ENCODE results near the gene ZNF598. TPM values are rescaled to one million over a fixed set of nuclear protein-coding genes. Genes with fewer than 3 reads are reported as not detected.

The ZNF598 gene
- total and polyA plus RNA-seq, 12 donors = 9.5 to 25.3 (median 14.2) TPM

DNA sequence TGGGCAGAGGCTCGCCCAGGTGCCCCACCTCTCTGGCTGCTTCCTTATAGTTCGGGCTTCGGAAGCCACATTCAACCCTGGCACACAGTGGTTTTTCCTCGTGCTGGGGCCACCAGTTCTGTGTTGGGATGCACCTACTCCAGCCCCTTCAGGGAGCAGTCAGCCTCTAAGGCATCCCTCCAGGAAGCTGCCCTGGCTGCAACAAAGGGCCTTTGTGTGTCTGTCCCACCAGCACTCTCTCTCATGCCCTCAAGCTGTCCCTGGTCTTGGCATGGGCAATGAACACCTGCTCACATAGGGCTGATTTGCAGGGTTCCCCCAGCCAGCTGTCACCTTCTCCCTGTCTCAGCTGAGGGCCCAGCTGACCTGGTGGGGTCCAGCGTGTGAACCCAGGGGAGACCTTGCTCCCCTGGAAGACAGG is 27.6 kb downstream of the ZNF598 start:
- intact Hi-C loops (cut with DNase I) = loop anchor here in 1 of 10 donors (10.0 kb wide), 1 partner anchor 57 kb away; no protein-coding TSS in a partner anchor

DNA sequence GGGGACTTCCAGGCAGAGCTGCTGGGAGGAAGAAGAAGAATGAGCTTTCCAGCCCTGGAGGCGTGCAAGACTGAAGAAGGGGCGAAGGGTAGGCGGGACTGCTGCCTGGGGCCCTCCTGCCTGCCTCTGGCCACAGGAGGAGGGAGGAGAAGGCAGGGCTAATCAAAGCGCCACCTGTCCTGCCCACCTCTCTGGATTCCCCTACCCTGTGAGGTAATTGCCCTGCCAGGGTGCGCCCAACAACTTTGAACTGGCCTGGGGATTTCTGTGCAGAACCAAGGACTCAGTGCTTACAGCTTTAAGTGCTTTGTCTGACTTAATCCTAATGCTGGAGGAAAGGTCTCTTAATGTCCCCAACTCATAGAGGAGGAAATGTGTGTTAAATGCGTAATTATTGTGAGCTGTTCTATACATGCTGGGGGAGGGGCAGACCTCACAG is 28.2 kb downstream of the ZNF598 start, which contains the start of gene NOXO1:
Gene NOXO1 (minus strand): TSS at position 72 of the 439 bp plus-strand sequence. CDS start 290 bp downstream, outside the sequence.
- ATAC-seq (no peak), DNase-seq (no peak)
- Histone ChIP-seq H3K4me3 (no peak within 1 kb of the TSS), H3K36me3 (peaks cover 1 to 40% (median 33%) of the 10 kb centered on the region in 9 donors), H3K27me3 (peaks cover 18 to 66% (median 54%) of the 10 kb centered on the region in 7 donors), H3K4me1 (peaks cover 11 to 43% (median 30%) of the 10 kb centered on the region in 9 donors), H3K9me3 (no peaks in the 10 kb centered on the region), H3K27ac (no peak within 1 kb of the TSS)
- intact Hi-C loops (cut with DNase I) = loop anchor here in 1 of 10 donors (10.0 kb wide), 1 partner anchor 57 kb away; no protein-coding TSS in a partner anchor
- WGBS, 2 donors = 34 to 39% methylated on average over 6 of the region's 6 CpGs
- TF ChIP-seq, protein P1, sequence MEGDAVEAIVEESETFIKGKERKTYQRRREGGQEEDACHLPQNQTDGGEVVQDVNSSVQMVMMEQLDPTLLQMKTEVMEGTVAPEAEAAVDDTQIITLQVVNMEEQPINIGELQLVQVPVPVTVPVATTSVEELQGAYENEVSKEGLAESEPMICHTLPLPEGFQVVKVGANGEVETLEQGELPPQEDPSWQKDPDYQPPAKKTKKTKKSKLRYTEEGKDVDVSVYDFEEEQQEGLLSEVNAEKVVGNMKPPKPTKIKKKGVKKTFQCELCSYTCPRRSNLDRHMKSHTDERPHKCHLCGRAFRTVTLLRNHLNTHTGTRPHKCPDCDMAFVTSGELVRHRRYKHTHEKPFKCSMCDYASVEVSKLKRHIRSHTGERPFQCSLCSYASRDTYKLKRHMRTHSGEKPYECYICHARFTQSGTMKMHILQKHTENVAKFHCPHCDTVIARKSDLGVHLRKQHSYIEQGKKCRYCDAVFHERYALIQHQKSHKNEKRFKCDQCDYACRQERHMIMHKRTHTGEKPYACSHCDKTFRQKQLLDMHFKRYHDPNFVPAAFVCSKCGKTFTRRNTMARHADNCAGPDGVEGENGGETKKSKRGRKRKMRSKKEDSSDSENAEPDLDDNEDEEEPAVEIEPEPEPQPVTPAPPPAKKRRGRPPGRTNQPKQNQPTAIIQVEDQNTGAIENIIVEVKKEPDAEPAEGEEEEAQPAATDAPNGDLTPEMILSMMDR (IDR thresholded peaks at IDR 0.05) = no peak

More for the DNA sequence above, 27.6 kb downstream of the ZNF598 start:
- Histone ChIP-seq H3K4me1 (peaks cover 11 to 43% (median 30%) of the 10 kb centered on the region in 9 donors), H3K4me3 (no peak overlapping the region), H3K36me3 (peaks cover 0 to 40% (median 29%) of the 10 kb centered on the region in 9 donors), H3K27me3 (peaks cover 18 to 64% (median 49%) of the 10 kb centered on the region in 7 donors), H3K9me3 (no peaks in the 10 kb centered on the region), H3K27ac (no peak overlapping the region)
- TF ChIP-seq, protein P1 (IDR thresholded peaks at IDR 0.05) = no peak
- WGBS, 2 donors = 66 to 68% methylated on average over 5 of the region's 5 CpGs
- no peak for DNase-seq
- no peak for ATAC-seq

DNA sequence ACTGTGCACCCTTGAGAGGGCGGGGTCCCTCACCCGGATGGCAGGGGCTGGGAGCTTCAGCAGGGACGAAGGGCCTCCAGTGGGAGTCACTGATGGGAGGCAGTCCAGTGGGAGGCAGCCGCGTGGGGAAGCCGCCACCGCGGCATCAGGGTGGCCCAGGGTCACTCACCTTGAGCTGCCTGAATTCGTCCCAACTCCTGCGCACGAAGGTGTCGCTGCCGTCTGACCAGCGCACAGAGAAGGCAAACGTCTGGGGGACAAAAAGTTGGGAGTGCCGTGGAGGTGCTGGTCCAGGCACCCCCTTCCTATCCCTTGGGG is 28.9 kb downstream of the ZNF598 start:
- peaks cover 11 to 43% (median 30%) of the 10 kb centered on the region in 9 donors for H3K4me1 ChIP-seq
- H3K4me3 ChIP-seq = no peak overlapping the region
- H3K9me3 ChIP-seq = no peaks in the 10 kb centered on the region
- TF ChIP-seq, protein P1 (IDR thresholded peaks at IDR 0.05) = no peak
- WGBS, 2 donors = 20 to 21% methylated on average over 16 of the region's 16 CpGs
- H3K36me3 ChIP-seq = peaks cover 7 to 40% (median 33%) of the 10 kb centered on the region in 9 donors
- DNase-seq (no peak), ATAC-seq (no peak)
- H3K27me3 ChIP-seq = peaks cover 18 to 73% (median 60%) of the 10 kb centered on the region in 7 donors
- intact Hi-C loops (cut with DNase I) = loop anchor here in 1 of 10 donors (10.0 kb wide), 1 partner anchor 56 kb away; no protein-coding TSS in a partner anchor
- no peak overlapping the region for H3K27ac ChIP-seq

DNA sequence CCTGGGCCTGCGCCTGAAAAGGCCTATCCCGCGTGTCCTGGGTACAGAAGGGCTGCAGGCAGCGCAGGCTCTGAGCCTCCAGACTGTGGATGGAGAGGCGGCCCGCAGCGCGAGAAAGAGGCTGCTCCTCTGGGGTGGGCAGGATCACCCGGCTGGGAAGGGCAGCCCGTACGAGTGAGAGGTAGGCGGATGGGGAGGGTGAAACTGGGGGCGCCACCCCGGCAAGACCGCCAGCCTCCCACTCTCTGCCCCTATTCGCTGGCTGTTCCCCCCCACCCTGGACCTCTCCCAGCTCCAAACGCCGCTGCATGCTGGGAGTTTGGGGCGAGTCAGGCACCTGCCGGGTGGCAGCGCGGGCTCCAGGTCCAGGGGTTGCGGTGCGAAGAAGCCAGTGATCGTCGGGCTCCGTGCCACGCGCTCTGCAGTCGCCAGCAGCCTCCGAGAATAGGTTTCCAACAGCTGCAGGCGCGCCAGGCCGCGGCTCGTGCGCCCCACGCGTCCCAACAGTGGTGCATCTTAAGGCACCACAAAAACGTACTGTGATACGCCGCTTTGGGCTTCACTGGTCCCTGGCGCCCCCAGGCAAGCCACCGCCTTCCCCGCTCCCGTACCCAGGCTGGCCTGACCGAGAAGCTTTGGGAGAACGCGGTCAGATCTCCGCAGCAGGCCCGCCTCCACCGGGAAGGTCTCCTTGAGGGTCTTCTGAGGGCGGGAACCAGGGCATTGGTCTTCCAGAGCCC is 29.4 kb downstream of the ZNF598 start:
- TF ChIP-seq, protein P1 (IDR thresholded peaks at IDR 0.05) = no peak
- ATAC-seq (no peak), DNase-seq (no peak)
- Histone ChIP-seq H3K36me3 (peaks cover 12 to 40% (median 35%) of the 10 kb centered on the region in 9 donors), H3K4me1 (peaks cover 11 to 39% (median 28%) of the 10 kb centered on the region in 9 donors), H3K4me3 (no peak overlapping the region), H3K9me3 (no peaks in the 10 kb centered on the region), H3K27ac (no peak overlapping the region), H3K27me3 (peaks cover 18 to 79% (median 64%) of the 10 kb centered on the region in 7 donors)
- intact Hi-C loops (cut with DNase I) = loop anchor here in 1 of 10 donors (10.0 kb wide), 1 partner anchor 55 kb away; no protein-coding TSS in a partner anchor
- WGBS, 2 donors = 3 to 5% methylated on average over 53 of the region's 53 CpGs

Data from heart right ventricle (tissue), 16 donors.